Endodermal cell (in vitro differentiated cells): Measurements from ENCODE around the gene PLEKHM2. TPM values are rescaled to one million over a fixed set of nuclear protein-coding genes. Genes with fewer than 3 reads are reported as not detected.
A peak's percentile ranks its signal among the peaks of the same experiment; 100 is the strongest.

ENCODE experiments used
- DNase-seq: peaks from one replicate; pipeline ENCODE4 v3.0.0-alpha.2; 2017
- H3K27ac ChIP-seq: 2 replicates; pipeline ENCODE4 v1.5.1; 2013; ENCODE audit warnings: mild to moderate bottlenecking, low read depth, low read length, moderate library complexity
- H3K27me3 ChIP-seq: 2 replicates; pipeline ENCODE4 v1.6.1; 2013; ENCODE audit warnings: mild to moderate bottlenecking, low read length, moderate library complexity; ENCODE audit not compliant: insufficient read depth, control insufficient read depth, poor library complexity, severe bottlenecking
- H3K36me3 ChIP-seq: 2 replicates; pipeline ENCODE4 v1.7.0; 2013; ENCODE audit warnings: mild to moderate bottlenecking, low read length, moderate library complexity; ENCODE audit not compliant: control insufficient read depth, insufficient read depth
- H3K4me1 ChIP-seq: one replicate; pipeline ENCODE4 v1.7.0; 2013; ENCODE audit warnings: low read length; ENCODE audit not compliant: control insufficient read depth, insufficient read depth
- H3K4me3 ChIP-seq: 2 replicates; pipeline ENCODE4 v1.5.1; 2013; ENCODE audit warnings: mild to moderate bottlenecking, low read length, moderate library complexity
- H3K9ac ChIP-seq: 2 replicates; pipeline ENCODE4 v1.6.1; 2013; ENCODE audit warnings: mild to moderate bottlenecking, low read length, moderate library complexity; ENCODE audit not compliant: poor library complexity, severe bottlenecking; ENCODE audit errors: extremely low read depth
- H3K9me3 ChIP-seq: 2 replicates; pipeline ENCODE4 v1.6.1; 2013; ENCODE audit warnings: mild to moderate bottlenecking, low read length, moderate library complexity; ENCODE audit not compliant: control insufficient read depth
- H3K27ac Mint-ChIP-seq: 2 replicates; pipeline ENCODE4 v1.8.0; 2020; ENCODE audit warnings: mixed read lengths
- H3K27me3 Mint-ChIP-seq: 2 replicates; pipeline ENCODE4 v1.8.0; 2021; ENCODE audit warnings: mild to moderate bottlenecking, mixed read lengths; ENCODE audit not compliant: insufficient read depth
- H3K36me3 Mint-ChIP-seq: 2 replicates; pipeline ENCODE4 v1.8.0; 2020; ENCODE audit warnings: low read depth, mixed read lengths
- H3K4me1 Mint-ChIP-seq: 2 replicates; pipeline ENCODE4 v1.8.0; 2020; ENCODE audit warnings: mixed read lengths
- H3K4me3 Mint-ChIP-seq: 2 replicates; pipeline ENCODE4 v1.8.0; 2020; ENCODE audit warnings: mild to moderate bottlenecking, moderate library complexity, mixed read lengths
- H3K9me3 Mint-ChIP-seq: 2 replicates; pipeline ENCODE4 v1.8.0; 2020; ENCODE audit warnings: mild to moderate bottlenecking, mixed read lengths
- WGBS, 2 experiments: methylation state at CpG; one replicate each; pipeline versions ENCODE4 v1.1.5 to v1.1.7; 2013; ENCODE audit warnings: missing lambda C conversion rate in 2 of 2, mixed read lengths in 1 of 2; ENCODE audit not compliant: insufficient coverage in 1 of 2, insufficient read length in 1 of 2; 5-methylcytosine and 5-hydroxymethylcytosine counted together
- total RNA-seq, 2 donors: library from RNA; stranded (reverse); fragmentation: NEBNext Ultra II Directional in 1 of 2; extraction: Animal tissue kit (Norgen Biotek cat#: 25700) in 1 of 2; gene quantifications; 2 replicates in 1 of 2; 3 replicates in 1 of 2; pipeline ENCODE4 v1.2.1, GENCODE V29; 2021
- TF ChIP-seq, protein P1 (sequence below): fragments of 200-600 bp; sonication (generic); conservative IDR thresholded peaks from 2 replicates; pipeline ENCODE4 v1.5.0; 2021; ENCODE audit warnings: antibody characterized with exemption, mild to moderate bottlenecking

PLEKHM2 gene
- total RNA-seq, 2 donors from 2014 or later = 46.9 to 50.4 TPM

DNA sequence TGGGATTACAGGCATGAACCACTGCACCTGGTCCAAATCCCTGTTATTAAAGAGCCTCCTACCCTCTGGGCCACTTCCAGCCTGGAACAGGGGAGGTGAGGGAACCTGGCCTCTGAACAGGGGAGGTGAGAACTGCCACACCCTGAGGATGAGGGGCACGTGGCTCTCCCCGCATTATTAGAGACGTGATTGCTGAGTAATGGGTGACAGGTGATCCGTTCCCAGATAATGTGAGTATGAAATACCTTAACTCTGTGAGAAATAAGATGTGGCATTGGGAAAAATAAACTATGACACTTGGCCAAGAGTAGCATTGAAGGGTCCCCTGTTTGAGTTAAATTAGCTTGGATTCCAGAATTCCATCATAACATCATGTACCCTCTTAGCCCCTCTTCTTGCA is 38.3 kb downstream of the PLEKHM2 start:
- TF ChIP-seq, protein P1, sequence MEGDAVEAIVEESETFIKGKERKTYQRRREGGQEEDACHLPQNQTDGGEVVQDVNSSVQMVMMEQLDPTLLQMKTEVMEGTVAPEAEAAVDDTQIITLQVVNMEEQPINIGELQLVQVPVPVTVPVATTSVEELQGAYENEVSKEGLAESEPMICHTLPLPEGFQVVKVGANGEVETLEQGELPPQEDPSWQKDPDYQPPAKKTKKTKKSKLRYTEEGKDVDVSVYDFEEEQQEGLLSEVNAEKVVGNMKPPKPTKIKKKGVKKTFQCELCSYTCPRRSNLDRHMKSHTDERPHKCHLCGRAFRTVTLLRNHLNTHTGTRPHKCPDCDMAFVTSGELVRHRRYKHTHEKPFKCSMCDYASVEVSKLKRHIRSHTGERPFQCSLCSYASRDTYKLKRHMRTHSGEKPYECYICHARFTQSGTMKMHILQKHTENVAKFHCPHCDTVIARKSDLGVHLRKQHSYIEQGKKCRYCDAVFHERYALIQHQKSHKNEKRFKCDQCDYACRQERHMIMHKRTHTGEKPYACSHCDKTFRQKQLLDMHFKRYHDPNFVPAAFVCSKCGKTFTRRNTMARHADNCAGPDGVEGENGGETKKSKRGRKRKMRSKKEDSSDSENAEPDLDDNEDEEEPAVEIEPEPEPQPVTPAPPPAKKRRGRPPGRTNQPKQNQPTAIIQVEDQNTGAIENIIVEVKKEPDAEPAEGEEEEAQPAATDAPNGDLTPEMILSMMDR = no peak
- Mint-ChIP-seq H3K9me3 (no peaks in the 10 kb centered on the region), H3K27me3 (no peaks in the 10 kb centered on the region), H3K36me3 (peaks cover 43% of the 10 kb centered on the region), H3K4me1 (peaks cover 4% of the 10 kb centered on the region), H3K4me3 (no peak overlapping the region), H3K27ac (no peak overlapping the region)
- Histone ChIP-seq H3K4me3 (no peak overlapping the region), H3K9ac (no peak overlapping the region), H3K36me3 (peaks cover 52% of the 10 kb centered on the region), H3K27me3 (no peaks in the 10 kb centered on the region), H3K27ac (no peak overlapping the region), H3K9me3 (no peaks in the 10 kb centered on the region), H3K4me1 (no peaks in the 10 kb centered on the region)
- 81 to 88% methylated on average over 3 to 4 of the region's 4 CpGs for WGBS, 2 experiments
- no peak for DNase-seq

DNA sequence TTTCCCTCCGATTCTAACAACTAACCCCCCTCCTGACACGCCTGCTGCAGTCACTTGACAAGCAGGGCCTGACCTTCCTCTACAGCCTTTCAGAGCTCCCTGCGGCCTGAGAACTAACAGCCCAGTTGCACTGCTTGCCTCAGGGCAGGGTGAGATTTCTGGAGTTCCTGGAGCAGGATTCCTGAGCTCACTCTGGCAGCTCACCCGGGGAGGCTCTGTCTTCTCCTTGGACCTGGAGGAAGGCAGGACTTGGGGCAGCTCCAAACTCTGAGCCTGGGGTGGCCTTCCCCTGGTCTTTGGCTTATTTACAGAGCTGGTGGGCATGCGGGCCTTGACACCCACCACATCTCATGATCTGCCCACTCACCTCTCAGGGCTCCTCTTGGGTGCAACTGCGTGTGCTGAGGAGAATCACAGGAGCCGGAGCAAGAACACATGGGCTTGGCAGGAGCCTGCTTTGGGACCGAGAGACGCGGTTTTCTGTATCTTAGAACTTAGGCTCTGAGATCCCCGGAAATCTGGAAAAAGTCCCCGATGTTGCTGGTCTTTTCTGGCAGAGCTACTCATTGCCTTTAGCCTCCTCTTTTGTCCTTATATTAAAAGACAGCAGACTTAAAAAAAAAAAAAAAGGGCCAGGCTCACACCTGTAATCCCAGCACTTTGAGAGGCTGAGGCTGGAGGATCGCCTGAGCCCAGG is 38.9 kb downstream of the PLEKHM2 start:
- TF ChIP-seq, protein P1 = no peak
- peaks cover 50% of the 10 kb centered on the region for H3K36me3 ChIP-seq

DNA sequence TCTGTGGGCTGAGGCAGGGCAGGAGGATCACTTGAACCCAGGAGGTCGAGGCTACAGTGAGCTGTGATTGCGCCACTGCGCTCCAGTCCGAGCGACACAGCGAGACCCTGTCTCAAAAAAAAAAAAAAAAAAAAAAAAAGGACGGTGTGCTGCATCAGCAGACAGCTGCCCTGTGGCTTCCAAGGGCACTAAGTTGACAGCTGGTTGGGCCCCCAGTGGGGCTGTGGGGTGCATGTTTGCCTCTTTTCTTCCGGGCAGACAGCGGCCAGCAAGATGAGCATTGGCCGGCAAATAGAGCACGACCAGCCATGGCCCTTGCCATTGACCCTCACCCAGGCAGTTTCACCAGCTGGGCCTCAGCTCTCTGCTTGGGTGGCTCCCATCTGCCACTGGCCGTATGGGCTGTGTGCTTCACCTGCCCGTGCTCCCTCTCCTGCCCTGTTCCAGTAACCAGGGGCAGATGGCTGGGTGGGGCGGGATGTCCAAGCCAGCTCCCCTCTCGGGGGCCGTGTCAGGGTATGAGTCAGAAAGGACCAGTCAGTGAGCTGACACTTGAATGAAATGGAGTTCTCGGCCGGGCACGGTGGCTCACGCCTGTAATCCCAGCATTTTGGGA is 39.6 kb downstream of the PLEKHM2 start:
- peaks cover 46% of the 10 kb centered on the region for H3K36me3 Mint-ChIP-seq

More for the DNA sequence above, 38.9 kb downstream of the PLEKHM2 start:
- H3K9ac ChIP-seq = no peak overlapping the region
- no peaks in the 10 kb centered on the region for H3K4me1 ChIP-seq
- H3K4me3 Mint-ChIP-seq = no peak overlapping the region
- H3K9me3 ChIP-seq = no peaks in the 10 kb centered on the region
- no peak overlapping the region for H3K27ac ChIP-seq
- peak overlapping the region; percentile 52 for H3K27ac Mint-ChIP-seq
- no peaks in the 10 kb centered on the region for H3K9me3 Mint-ChIP-seq
- H3K27me3 Mint-ChIP-seq = no peaks in the 10 kb centered on the region
- H3K27me3 ChIP-seq = no peaks in the 10 kb centered on the region
- H3K36me3 Mint-ChIP-seq = peaks cover 49% of the 10 kb centered on the region
- H3K4me1 Mint-ChIP-seq = peaks cover 4% of the 10 kb centered on the region
- DNase-seq = no peak
- 94 to 95% methylated on average over 11 to 13 of the region's 13 CpGs for WGBS, 2 experiments
- no peak overlapping the region for H3K4me3 ChIP-seq

More for the DNA sequence above, 39.6 kb downstream of the PLEKHM2 start:
- Mint-ChIP-seq H3K27me3 (no peaks in the 10 kb centered on the region), H3K4me3 (no peak overlapping the region), H3K9me3 (no peaks in the 10 kb centered on the region), H3K4me1 (peaks cover 4% of the 10 kb centered on the region), H3K27ac (no peak overlapping the region)
- H3K27ac ChIP-seq = no peak overlapping the region
- WGBS, 2 experiments = 95 to 98% methylated on average over 10 to 20 of the region's 20 CpGs
- H3K36me3 ChIP-seq = peaks cover 49% of the 10 kb centered on the region
- TF ChIP-seq, protein P1 = no peak
- no peaks in the 10 kb centered on the region for H3K9me3 ChIP-seq
- H3K4me3 ChIP-seq = no peak overlapping the region
- H3K27me3 ChIP-seq = no peaks in the 10 kb centered on the region
- no peak for DNase-seq
- no peak overlapping the region for H3K9ac ChIP-seq
- H3K4me1 ChIP-seq = no peaks in the 10 kb centered on the region
